HepG2 (cell line): Measurements from ENCODE around the gene SNX9. TPM values are rescaled to one million over a fixed set of nuclear protein-coding genes. Genes with fewer than 3 reads are reported as not detected.

ENCODE experiments used
- CCDC6 ChIP-seq: sonication (generic); formaldehyde crosslinking; IDR thresholded peaks from 2 replicates; pipeline ENCODE4 v1.8.1; 2022; ENCODE audit warnings: mild to moderate bottlenecking, missing genetic modification reagents, moderate library complexity
- DMAP1 ChIP-seq: IDR thresholded peaks from 2 replicates; pipeline ENCODE4 v1.6.1; 2016
- MIER3 ChIP-seq: IDR thresholded peaks from 2 replicates; pipeline ENCODE4 v1.6.1; 2016; ENCODE audit warnings: missing compliant biosample characterization, borderline replicate concordance
- RBAK ChIP-seq: sonication (generic); formaldehyde crosslinking; IDR thresholded peaks from 2 replicates; pipeline ENCODE4 v1.5.1; 2020; ENCODE audit warnings: mild to moderate bottlenecking, missing genetic modification reagents
- RFXAP ChIP-seq: sonication (generic); formaldehyde crosslinking; IDR thresholded peaks from 2 replicates; pipeline ENCODE4 v1.4.0; 2020; ENCODE audit warnings: missing genetic modification reagents, borderline replicate concordance
- ZNF850 ChIP-seq: sonication (generic); formaldehyde crosslinking; conservative IDR thresholded peaks from 2 replicates; pipeline ENCODE4 v1.9.0; 2021; ENCODE audit warnings: mild to moderate bottlenecking, missing genetic modification reagents
- polyA plus RNA-seq, 8 experiments: library from polyadenylated mRNA; depleted of rRNA in 3 of 8; stranded (reverse) in 7 of 8; unstranded in 1 of 8; fragments of >200 nt; fragmentation: Illumina TruSeq in 4 of 8; extraction: Trizol in 4 of 8; gene quantifications; 2 replicates each; pipeline versions ENCODE4 v1.2.1 to v1.2.3, GENCODE V29; 2011 to 2016; ENCODE audit warnings: low read depth in 4 of 8, missing spikeins in 1 of 8, mixed read lengths in 1 of 8; ENCODE audit not compliant: insufficient read depth in 1 of 8
- total RNA-seq, 5 experiments: library from RNA; depleted of rRNA; stranded (reverse); fragments of >200 nt; fragmentation: Illumina TruSeq; extraction: Trizol; gene quantifications; 2 replicates each; pipeline ENCODE4 v1.2.3, GENCODE V29; 2016; ENCODE audit warnings: low read depth in 1 of 5
- TF ChIP-seq, protein P1 (sequence below): sonication (generic); formaldehyde crosslinking; conservative IDR thresholded peaks from 2 replicates; pipeline ENCODE4 v1.4.0; 2020; ENCODE audit warnings: mild to moderate bottlenecking, missing genetic modification reagents, moderate library complexity
- TF ChIP-seq, protein P2 (sequence below): sonication (generic); formaldehyde crosslinking; IDR thresholded peaks from 2 replicates; pipeline ENCODE4 v1.4.0; 2020; ENCODE audit warnings: missing genetic modification reagents, borderline replicate concordance
- TF ChIP-seq, protein P3 (sequence below): IDR thresholded peaks from 2 replicates; pipeline ENCODE4 v1.6.1; 2016; ENCODE audit warnings: mild to moderate bottlenecking, missing biosample characterization, missing genetic modification reagents
- TF ChIP-seq, protein P4 (sequence below): sonication (generic); formaldehyde crosslinking; IDR thresholded peaks from 2 replicates; pipeline ENCODE4 v1.9.0; 2021; ENCODE audit warnings: missing genetic modification reagents, mild to moderate bottlenecking, borderline replicate concordance
- TF ChIP-seq, protein P5 (sequence below): sonication (generic); formaldehyde crosslinking; conservative IDR thresholded peaks from 2 replicates; pipeline ENCODE4 v1.5.0; 2020; ENCODE audit warnings: missing genetic modification reagents
- TF ChIP-seq, protein P6 (sequence below): sonication (generic); formaldehyde crosslinking; IDR thresholded peaks from 2 replicates; pipeline ENCODE4 v1.4.0; 2020; ENCODE audit warnings: mild to moderate bottlenecking, missing genetic modification reagents, borderline replicate concordance

SNX9 gene
- total and polyA plus RNA-seq, 2 of the 13 experiments (the other 11 are each of a cell fraction or from before 2014, with no cell fraction given), result 21.9 to 36.0 TPM

DNA sequence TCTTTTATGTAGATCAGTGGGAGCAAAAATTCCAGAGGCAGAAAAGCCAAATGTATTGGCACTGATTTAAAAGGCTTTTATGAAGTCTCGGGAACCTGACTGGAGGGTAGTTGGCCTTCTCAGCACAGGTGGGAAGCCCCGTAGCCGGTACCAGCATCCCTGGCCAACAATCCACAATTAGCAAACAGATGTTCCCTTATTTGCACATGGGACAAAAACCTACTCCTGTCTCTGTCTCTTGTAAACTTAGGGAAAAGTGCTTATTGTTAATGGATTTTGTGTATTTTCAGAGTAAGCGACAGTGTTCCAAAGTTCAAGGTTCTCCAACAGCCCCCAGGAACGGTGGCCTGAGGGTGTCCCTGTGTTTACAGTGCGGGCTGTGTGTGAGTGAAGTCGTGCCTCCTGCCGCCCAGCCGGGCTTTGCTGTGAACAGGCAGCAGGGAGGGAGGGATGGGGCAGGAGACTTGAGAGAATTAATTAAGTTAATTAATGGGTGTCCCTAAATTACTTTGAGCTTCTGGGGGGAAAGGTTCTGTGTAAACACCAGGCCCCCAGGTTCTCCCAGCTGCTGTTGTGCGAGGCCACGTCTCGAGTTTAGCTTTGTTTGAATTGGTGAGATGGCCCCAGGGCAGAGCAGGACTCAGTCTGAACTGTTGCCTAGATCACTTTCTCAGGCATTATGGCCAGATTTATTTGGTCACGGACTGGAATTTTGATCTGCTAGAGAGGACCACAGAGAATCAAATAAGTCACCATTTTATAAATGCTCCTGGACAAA, 162.5 kb downstream of the SNX9 start (continued):
- no peak for TF ChIP-seq ZNF850 (CRISPR knock-in tag)
- TF ChIP-seq DMAP1 (CRISPR knock-in tag), result peak; percentile 72
- TF ChIP-seq RBAK, result no peak
- peak; percentile 47; the same call in 1 of the 2 replicates for TF ChIP-seq RFXAP (CRISPR knock-in tag)
- TF ChIP-seq, protein P1, sequence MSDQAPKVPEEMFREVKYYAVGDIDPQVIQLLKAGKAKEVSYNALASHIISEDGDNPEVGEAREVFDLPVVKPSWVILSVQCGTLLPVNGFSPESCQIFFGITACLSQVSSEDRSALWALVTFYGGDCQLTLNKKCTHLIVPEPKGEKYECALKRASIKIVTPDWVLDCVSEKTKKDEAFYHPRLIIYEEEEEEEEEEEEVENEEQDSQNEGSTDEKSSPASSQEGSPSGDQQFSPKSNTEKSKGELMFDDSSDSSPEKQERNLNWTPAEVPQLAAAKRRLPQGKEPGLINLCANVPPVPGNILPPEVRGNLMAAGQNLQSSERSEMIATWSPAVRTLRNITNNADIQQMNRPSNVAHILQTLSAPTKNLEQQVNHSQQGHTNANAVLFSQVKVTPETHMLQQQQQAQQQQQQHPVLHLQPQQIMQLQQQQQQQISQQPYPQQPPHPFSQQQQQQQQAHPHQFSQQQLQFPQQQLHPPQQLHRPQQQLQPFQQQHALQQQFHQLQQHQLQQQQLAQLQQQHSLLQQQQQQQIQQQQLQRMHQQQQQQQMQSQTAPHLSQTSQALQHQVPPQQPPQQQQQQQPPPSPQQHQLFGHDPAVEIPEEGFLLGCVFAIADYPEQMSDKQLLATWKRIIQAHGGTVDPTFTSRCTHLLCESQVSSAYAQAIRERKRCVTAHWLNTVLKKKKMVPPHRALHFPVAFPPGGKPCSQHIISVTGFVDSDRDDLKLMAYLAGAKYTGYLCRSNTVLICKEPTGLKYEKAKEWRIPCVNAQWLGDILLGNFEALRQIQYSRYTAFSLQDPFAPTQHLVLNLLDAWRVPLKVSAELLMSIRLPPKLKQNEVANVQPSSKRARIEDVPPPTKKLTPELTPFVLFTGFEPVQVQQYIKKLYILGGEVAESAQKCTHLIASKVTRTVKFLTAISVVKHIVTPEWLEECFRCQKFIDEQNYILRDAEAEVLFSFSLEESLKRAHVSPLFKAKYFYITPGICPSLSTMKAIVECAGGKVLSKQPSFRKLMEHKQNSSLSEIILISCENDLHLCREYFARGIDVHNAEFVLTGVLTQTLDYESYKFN (CRISPR knock-in tag), result peak; percentile 98
- peak; percentile 76; the same call in 1 of the 2 replicates for TF ChIP-seq CCDC6
- TF ChIP-seq, protein P2, sequence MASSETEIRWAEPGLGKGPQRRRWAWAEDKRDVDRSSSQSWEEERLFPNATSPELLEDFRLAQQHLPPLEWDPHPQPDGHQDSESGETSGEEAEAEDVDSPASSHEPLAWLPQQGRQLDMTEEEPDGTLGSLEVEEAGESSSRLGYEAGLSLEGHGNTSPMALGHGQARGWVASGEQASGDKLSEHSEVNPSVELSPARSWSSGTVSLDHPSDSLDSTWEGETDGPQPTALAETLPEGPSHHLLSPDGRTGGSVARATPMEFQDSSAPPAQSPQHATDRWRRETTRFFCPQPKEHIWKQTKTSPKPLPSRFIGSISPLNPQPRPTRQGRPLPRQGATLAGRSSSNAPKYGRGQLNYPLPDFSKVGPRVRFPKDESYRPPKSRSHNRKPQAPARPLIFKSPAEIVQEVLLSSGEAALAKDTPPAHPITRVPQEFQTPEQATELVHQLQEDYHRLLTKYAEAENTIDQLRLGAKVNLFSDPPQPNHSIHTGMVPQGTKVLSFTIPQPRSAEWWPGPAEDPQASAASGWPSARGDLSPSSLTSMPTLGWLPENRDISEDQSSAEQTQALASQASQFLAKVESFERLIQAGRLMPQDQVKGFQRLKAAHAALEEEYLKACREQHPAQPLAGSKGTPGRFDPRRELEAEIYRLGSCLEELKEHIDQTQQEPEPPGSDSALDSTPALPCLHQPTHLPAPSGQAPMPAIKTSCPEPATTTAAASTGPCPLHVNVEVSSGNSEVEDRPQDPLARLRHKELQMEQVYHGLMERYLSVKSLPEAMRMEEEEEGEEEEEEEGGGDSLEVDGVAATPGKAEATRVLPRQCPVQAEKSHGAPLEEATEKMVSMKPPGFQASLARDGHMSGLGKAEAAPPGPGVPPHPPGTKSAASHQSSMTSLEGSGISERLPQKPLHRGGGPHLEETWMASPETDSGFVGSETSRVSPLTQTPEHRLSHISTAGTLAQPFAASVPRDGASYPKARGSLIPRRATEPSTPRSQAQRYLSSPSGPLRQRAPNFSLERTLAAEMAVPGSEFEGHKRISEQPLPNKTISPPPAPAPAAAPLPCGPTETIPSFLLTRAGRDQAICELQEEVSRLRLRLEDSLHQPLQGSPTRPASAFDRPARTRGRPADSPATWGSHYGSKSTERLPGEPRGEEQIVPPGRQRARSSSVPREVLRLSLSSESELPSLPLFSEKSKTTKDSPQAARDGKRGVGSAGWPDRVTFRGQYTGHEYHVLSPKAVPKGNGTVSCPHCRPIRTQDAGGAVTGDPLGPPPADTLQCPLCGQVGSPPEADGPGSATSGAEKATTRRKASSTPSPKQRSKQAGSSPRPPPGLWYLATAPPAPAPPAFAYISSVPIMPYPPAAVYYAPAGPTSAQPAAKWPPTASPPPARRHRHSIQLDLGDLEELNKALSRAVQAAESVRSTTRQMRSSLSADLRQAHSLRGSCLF (CRISPR knock-in tag), result no peak
- TF ChIP-seq, protein P3, sequence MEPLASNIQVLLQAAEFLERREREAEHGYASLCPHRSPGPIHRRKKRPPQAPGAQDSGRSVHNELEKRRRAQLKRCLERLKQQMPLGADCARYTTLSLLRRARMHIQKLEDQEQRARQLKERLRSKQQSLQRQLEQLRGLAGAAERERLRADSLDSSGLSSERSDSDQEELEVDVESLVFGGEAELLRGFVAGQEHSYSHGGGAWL (CRISPR knock-in tag), result no peak; the same call in 1 of the 2 replicates
- peak; percentile 94 for TF ChIP-seq MIER3 (CRISPR knock-in tag)
- TF ChIP-seq, protein P4, sequence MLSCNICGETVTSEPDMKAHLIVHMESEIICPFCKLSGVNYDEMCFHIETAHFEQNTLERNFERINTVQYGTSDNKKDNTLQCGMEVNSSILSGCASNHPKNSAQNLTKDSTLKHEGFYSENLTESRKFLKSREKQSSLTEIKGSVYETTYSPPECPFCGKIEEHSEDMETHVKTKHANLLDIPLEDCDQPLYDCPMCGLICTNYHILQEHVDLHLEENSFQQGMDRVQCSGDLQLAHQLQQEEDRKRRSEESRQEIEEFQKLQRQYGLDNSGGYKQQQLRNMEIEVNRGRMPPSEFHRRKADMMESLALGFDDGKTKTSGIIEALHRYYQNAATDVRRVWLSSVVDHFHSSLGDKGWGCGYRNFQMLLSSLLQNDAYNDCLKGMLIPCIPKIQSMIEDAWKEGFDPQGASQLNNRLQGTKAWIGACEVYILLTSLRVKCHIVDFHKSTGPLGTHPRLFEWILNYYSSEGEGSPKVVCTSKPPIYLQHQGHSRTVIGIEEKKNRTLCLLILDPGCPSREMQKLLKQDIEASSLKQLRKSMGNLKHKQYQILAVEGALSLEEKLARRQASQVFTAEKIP (CRISPR knock-in tag), result no peak
- TF ChIP-seq, protein P5, sequence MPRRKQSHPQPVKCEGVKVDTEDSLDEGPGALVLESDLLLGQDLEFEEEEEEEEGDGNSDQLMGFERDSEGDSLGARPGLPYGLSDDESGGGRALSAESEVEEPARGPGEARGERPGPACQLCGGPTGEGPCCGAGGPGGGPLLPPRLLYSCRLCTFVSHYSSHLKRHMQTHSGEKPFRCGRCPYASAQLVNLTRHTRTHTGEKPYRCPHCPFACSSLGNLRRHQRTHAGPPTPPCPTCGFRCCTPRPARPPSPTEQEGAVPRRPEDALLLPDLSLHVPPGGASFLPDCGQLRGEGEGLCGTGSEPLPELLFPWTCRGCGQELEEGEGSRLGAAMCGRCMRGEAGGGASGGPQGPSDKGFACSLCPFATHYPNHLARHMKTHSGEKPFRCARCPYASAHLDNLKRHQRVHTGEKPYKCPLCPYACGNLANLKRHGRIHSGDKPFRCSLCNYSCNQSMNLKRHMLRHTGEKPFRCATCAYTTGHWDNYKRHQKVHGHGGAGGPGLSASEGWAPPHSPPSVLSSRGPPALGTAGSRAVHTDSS (CRISPR knock-in tag), result no peak
- TF ChIP-seq, protein P6, sequence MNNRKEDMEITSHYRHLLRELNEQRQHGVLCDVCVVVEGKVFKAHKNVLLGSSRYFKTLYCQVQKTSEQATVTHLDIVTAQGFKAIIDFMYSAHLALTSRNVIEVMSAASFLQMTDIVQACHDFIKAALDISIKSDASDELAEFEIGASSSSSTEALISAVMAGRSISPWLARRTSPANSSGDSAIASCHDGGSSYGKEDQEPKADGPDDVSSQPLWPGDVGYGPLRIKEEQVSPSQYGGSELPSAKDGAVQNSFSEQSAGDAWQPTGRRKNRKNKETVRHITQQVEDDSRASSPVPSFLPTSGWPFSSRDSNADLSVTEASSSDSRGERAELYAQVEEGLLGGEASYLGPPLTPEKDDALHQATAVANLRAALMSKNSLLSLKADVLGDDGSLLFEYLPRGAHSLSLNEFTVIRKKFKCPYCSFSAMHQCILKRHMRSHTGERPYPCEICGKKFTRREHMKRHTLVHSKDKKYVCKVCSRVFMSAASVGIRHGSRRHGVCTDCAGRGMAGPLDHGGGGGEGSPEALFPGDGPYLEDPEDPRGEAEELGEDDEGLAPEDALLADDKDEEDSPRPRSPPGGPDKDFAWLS, result no peak
